B cell (primary cell): ENCODE measurements around the gene GSTM5.
"Not testable (repeated sequence)": the region's sequence is repeated elsewhere in the genome, so short reads cannot be mapped to it uniquely, and the experiment has no call there.

Experiments used
- EZH2 ChIP-seq: IDR thresholded peaks from 2 replicates; pipeline ENCODE4 v1.6.1; 2012; ENCODE audit warnings: borderline replicate concordance, low read depth, mild to moderate bottlenecking, moderate library complexity, low read length; ENCODE audit not compliant: insufficient read depth, poor library complexity, severe bottlenecking
- TF ChIP-seq, protein P1 (sequence below): fragments of 200-600 bp; IDR thresholded peaks from one replicate; pipeline ENCODE4 v1.8.0; 2022; ENCODE audit warnings: antibody characterized with exemption, mild to moderate bottlenecking

DNA sequence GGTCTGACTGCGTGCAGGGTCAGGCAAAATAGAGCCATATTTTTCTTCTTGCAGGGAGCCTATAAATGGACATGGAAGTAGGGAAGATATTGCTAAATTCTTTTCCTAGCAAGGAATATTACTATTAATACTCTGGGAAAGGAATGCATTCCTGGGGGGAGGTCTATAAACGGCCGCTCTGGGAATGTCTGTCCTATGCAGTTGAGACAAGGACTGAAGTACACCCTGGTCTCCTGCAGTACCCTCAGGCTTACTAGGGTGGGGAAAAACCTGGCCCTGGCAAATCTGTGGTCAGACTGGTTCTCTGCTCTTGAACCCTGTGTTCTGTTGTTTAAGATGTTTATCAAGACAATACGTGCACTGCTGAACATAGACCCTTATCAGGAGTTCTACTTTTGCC lies 3.1 kb upstream of the GSTM5 start:
- TF ChIP-seq, protein P1, sequence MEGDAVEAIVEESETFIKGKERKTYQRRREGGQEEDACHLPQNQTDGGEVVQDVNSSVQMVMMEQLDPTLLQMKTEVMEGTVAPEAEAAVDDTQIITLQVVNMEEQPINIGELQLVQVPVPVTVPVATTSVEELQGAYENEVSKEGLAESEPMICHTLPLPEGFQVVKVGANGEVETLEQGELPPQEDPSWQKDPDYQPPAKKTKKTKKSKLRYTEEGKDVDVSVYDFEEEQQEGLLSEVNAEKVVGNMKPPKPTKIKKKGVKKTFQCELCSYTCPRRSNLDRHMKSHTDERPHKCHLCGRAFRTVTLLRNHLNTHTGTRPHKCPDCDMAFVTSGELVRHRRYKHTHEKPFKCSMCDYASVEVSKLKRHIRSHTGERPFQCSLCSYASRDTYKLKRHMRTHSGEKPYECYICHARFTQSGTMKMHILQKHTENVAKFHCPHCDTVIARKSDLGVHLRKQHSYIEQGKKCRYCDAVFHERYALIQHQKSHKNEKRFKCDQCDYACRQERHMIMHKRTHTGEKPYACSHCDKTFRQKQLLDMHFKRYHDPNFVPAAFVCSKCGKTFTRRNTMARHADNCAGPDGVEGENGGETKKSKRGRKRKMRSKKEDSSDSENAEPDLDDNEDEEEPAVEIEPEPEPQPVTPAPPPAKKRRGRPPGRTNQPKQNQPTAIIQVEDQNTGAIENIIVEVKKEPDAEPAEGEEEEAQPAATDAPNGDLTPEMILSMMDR: not testable (repeated sequence)
- not testable (repeated sequence) for TF ChIP-seq EZH2
